ENCODE results near the gene TSTD2. TPM values are rescaled to one million over a fixed set of nuclear protein-coding genes. Genes with fewer than 3 reads are reported as not detected.
A peak's percentile ranks its signal among the peaks of the same experiment; 100 is the strongest.
"Not testable (repeated sequence)": the region's sequence is repeated elsewhere in the genome, so short reads cannot be mapped to it uniquely, and the experiment has no call there.

The TSTD2 gene
- total RNA-seq, 1 donor from 2014 or later = 26.1 TPM

DNA sequence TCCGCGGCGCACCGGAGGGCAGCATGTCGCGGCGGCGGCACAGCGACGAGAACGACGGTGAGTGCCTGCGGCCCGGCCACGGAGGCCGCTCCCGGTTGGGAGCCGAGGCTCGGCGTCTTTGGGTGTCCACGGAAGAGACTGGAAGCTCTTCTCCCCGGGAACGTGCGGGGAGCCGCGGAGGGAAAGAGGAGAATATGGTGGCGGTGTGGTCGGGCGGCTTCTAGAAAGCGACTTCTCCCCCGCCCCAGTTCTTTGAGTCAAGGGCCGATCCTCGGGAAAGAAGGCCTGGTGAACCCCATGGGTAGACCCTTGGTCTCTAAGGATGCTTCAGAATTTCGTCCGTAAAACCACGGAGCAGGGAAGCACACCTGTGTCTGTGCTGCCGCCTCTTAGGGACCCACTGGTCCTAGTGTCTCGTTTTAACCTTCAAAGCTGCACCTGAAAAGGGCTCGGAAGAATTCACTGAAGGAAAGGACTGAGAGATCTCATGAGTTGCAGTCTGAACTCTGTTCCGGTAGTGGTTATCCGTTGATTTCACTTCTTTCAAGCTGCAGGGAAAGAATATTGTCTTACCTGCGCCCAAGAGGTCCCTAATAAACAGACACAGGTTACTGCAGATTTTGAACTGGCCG is 807 bp upstream of the TSTD2 start:
- ATAC-seq (ENCODE audit: poor library complexity) = peak; percentile 1
- DNase-seq = no peak
- intact Hi-C loops (cut with DNase I) = no loop called here

DNA sequence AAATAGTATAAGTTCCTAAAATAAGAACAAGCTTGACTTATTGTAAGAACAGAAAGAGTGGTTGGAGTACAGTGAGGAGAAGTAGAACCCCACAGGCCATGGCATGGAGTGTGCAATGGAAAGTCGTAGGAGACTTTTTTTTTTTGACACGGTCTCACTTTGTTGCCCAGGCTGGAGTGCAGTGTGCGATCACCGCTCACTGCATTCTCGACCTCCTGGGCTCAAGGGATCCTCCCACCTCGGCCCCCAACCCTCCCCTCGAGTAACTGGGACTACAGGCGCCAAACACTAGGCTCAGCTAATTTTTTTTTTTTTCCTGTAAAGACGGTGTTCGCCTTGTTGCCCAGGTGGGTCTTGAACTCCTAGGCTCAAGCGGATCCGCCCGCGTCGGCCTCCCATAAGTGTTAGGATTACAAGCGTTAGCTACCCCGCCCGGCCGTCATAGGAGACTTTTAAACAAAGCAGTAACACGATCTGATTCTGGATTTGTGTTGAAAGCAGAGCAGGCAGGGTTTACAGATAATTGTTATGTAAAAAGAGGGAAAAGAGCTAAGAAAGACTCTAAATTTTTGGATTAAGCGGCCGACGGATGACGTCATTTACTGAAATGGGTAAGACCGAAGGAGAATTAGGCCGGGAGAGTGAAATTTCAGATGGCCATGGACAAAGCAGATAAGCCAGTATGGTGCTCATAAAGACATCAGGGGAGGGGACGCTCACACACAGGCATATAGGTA is 752 bp downstream of the TSTD2 start:
- peak; percentile 21 for ATAC-seq (ENCODE audit: poor library complexity)
- peak; percentile 75 for DNase-seq
- intact Hi-C loops (cut with DNase I) = no loop called here

DNA sequence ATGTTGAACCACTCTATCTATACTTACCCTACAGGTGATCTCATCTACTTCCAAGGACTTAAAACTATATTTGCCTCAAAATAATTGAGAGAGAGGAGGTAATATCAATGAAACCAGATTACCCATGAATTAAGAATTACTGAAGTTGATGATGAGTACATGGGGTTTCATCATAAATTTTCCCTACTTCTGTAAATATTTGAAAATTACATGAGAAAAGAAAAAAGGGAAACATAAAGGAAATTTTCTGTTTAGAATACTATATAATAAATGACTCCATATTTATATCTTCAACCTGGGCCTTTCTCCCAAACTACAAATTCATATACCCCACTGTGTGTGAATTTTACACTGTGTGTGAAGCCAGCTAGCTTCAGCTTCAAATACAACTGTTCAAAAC is 2.6 kb downstream of the TSTD2 start:
- ATAC-seq (ENCODE audit: poor library complexity) (no peak), DNase-seq (no peak)
- intact Hi-C loops (cut with DNase I) = no loop called here

DNA sequence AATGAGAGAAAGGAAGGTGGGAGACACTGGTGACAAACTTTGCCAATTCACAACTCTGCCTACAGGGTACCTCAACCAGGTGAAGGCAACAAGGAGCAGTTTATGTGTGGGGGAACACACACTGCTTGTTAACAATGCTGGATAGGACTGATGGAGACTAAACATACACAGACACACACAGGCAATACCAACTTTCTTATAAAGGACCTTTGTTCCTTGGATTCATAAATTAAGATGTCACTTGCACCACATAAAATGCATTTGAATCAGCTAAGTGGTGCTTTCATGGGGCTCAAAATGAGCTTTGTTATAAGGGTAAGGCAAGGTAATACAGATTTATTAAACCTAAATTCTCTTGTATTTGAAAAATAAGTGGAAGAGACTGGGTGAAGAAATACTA is 4.0 kb downstream of the TSTD2 start:
- ATAC-seq (ENCODE audit: poor library complexity) (no peak), DNase-seq (no peak)
- intact Hi-C loops (cut with DNase I) = no loop called here

DNA sequence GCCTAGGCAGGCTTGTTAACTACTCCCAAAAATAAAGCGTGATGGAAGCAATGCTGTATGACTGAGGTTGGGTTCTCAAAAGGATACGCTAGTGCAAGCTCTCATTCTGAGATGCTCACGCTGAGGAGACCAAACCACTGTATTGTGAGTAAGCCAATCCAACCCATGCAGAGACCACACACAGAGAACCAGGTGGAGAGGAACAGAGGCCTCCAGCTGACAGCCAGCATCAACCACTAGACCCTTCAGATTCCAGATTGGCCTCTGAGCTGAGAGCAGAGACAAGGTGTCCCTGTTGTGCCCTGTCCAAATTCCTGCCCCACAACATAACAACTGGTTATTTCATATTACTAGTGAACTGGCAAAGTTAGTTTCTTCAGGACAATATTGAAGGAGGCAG is 4.5 kb downstream of the TSTD2 start:
- ATAC-seq (ENCODE audit: poor library complexity) (no peak), DNase-seq (no peak)
- intact Hi-C loops (cut with DNase I) = no loop called here

DNA sequence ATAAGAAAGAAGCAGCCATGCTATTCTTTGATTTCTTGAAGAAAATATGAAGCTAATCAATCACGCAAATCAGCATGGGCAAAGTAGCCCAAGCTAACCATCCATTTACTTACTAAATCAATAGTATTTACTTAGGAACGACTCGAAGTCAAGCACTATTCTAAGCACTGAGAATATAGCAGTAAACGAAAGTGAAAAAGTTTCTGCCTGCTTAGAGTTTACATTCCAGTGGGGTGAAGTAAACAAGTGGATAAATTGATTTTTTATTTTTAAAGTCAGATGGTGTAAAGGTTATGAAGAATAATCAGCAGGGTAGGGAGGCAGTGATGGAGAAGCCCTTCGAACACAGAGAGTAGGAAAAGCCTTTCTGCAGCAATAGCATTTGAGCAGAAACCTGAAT is 5.5 kb downstream of the TSTD2 start:
- DNase-seq (no peak), ATAC-seq (ENCODE audit: poor library complexity) (no peak)
- intact Hi-C loops (cut with DNase I) = no loop called here

DNA sequence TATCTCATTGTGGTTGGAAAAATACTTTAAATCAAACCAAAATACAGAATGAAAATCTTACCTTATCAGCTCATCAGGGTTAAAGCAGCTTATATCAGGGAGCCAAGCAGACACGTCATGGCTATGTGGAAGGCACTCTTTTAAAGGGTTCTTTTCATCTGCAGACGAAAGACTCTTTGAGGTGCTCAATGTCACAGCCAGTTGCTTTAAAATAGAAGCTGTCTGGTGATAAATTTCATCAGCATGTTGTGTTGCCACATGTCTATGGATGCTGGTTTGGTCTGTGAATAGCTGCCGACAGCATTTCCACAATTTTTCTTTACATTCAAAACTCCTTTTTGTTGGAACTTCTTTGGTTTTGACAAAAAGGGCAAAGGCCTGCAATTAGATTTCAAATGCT is 7.5 kb downstream of the TSTD2 start:
- intact Hi-C loops (cut with DNase I) = no loop called here
- ATAC-seq (ENCODE audit: poor library complexity) (peak; percentile 83), DNase-seq (no peak)

DNA sequence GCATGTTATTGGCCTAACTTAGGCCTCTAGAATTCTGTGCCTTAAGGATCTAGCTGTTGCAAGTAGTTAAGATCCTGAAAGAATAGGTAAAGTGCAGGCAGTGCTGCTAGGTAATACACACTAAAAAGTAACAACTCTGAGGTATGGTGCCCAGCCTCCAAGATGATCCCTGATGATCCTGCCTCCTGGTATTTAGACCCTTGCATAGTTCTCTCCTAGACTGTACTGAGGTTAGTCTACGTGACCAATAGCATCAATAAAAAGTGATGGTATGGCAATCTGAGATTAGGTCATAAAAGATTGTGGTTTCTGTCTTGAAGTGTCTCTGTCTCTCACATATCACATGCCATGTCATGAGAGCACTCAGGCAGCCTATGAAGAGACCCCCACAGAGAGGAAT is 9.2 kb downstream of the TSTD2 start:
- DNase-seq = no peak
- no peak for ATAC-seq (ENCODE audit: poor library complexity)
- intact Hi-C loops (cut with DNase I) = no loop called here

DNA sequence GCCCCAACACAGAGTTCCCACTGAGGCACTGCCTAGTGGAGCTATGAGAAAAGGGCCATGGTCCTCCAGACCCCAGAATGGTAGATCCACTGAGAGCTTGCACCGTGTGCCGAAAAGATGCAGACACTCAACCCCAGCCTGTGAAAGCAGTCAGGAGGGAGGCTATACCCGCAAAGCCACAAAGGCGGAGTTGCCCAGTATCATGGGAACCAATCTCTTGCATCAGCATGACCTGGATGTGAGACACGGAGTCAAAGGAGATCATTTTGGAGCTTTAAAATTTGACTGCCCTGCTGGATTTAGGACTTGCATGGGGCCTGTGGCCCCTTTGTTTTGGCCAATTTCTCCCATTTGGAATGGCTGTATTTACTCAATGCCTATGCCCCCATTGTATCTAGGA is 10.7 kb downstream of the TSTD2 start:
- DNase-seq; ATAC-seq (ENCODE audit: poor library complexity); intact Hi-C loops (cut with DNase I): not testable (repeated sequence)

DNA sequence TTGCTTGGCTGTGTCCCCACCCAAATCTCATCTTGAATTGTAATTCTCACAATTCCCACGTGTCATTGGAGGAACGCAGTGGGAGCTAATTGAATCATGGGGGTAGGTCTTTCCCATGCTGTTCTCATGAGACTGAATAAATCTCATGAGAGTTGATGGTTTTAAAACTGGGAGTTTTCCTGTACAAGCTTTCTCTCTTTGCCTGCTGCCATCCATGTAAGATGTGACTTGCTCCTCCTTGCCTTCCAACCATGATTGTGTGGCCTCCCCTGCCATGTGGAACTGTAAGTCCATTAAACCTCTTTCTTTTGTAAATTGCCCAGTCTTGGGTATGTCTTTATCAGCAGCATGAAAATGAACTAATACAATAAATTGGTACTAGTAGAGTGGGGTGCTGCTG is 13.1 kb downstream of the TSTD2 start:
- DNase-seq; ATAC-seq (ENCODE audit: poor library complexity); intact Hi-C loops (cut with DNase I): not testable (repeated sequence)

DNA sequence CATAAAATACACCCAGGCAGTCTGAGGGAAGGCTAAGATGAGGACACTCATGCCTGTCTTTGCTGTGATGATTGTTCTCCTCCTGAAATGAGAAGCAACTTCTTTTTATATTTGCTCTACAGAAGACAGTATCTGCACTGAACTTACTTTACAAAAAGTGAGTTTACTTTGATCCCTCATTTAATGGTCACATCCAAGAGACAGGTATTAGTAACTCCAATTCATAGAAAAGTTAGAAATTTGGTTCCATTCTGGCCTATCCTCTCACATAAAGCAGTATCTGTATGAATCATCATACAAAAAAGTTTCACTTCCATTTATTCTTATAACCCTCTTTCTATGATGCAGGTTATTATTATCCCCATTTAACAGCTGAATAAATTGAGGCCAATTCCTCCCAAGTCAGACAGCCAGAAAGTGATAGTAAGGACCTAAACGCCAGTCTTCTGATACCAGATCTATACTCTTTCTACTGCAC is 15.2 kb downstream of the TSTD2 start:
- no peak for ATAC-seq (ENCODE audit: poor library complexity)
- intact Hi-C loops (cut with DNase I) = loop anchor here (5.0 kb wide), 1 partner anchor 151 kb away; no protein-coding TSS in a partner anchor
- DNase-seq = no peak

DNA sequence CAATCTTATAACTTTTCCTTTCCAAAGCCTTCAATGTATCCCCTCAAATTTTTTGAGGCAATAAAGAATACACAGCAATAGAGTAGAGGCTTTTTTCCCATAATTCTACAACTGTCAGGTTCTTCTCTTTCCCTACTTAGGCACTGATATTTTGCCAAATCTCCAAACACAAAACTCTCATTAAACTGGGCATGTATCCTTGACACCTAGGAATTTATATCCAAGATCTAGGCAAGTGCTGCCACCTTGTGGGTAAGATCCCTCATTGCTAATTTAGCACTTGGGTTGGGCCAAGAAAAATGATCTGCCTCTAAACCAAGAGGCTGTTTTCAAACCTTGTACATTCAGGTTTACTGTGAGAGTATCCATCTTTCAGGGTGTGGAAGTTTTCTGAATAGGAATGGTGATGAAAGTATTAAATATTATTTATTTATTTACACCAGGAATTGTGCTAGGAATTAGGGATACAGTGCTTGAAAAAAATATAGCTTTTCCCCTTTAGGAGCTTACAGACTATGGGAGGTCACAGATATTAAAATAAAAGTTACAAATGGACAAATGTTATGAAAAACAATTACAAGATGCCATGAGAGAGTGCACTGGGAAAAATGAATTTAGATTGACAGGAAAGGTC is 17.6 kb downstream of the TSTD2 start:
- intact Hi-C loops (cut with DNase I) = loop anchor here (5.0 kb wide), 1 partner anchor 148 kb away; no protein-coding TSS in a partner anchor
- ATAC-seq (ENCODE audit: poor library complexity) = peak; percentile 84
- no peak for DNase-seq

DNA sequence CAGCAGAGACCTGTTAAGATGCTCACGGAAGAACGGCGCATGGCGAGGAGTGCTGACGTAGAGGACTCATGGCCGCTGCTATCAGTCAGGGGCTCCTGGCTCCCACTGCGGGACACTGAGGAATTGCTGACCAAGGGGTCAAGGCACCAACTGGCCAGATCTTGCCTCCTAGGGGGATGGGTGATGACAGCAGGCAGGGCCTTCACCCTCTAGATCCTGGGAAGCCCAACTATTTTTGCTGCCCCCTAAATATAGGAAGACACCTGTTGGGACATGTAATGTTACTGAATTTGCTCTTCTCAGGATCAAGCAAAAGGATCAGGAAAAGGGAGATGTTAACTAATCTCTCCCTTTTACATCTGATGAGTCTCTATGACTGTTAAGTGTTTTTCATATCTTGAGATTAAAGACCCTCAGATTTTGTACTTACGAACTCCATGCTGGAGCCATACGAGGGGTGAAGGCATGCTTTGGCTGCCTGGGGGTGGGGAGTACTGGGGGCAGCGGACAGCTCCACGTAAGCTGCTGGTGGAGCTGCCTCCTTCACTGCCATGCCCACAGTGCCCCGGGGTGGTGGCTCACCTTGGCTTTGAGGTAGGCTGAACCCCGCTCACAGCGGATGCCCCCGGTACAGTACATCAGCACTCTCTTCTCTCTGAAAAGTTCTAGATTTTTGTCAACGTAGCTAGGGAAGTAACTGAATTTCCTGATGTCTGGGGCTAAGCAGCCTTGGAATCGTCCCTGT is 28.1 kb downstream of the TSTD2 start:
- DNase-seq = no peak
- intact Hi-C loops (cut with DNase I) = no loop called here
- ATAC-seq (ENCODE audit: poor library complexity) = no peak

DNA sequence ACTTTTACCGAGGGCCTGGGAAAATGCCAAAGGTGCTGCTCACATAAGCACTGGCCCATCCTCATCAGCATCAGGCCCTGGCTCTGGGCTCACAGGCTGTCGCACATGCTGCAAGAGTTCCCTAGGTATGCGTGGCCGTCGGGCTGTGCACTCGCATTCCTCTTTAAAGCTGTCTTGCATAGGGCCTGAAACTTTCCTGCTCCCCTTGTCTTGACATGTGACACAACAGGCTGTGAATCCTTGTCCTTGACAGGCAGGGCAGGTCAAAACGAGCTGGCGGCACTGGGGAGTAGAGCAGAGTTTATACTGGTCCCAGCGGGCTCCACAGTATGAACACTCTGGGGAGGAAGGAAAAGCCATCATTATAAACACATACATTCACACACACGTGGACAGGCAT is 30.7 kb downstream of the TSTD2 start:
- intact Hi-C loops (cut with DNase I) = no loop called here
- ATAC-seq (ENCODE audit: poor library complexity) (peak; percentile 47), DNase-seq (peak; percentile 47)

DNA sequence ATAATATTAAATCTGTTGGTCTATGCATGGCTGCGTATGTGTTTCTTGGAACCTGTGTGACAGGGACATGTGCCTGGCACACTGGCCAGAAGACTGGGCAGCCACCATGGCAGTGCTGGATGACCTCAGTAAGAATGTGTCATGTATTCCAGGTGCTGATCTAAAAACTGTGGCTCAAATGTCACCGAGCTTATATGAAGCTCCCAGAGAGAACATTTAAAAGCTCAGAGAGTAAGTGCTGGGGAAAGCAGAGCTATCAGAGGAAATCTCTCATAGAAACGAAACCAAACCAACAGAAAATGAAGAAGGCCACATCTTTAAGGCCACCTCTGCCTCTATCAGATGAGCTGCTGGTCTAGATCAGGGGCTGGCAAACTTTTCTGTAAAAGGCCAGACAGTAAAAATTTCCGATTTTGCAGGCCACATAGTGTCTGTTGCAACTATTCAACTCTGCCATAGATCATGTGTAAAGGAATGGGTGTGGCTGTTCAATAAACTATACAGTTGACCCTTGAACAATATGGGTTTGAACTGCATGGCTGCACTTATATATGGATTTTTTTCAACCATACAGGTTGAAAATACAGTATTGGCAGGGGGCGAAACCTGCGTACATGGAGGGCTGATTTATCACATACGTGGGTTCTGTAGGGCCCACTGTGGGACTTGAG is 31.8 kb downstream of the TSTD2 start:
- no peak for DNase-seq
- intact Hi-C loops (cut with DNase I) = no loop called here
- ATAC-seq (ENCODE audit: poor library complexity) = peak; percentile 32

DNA sequence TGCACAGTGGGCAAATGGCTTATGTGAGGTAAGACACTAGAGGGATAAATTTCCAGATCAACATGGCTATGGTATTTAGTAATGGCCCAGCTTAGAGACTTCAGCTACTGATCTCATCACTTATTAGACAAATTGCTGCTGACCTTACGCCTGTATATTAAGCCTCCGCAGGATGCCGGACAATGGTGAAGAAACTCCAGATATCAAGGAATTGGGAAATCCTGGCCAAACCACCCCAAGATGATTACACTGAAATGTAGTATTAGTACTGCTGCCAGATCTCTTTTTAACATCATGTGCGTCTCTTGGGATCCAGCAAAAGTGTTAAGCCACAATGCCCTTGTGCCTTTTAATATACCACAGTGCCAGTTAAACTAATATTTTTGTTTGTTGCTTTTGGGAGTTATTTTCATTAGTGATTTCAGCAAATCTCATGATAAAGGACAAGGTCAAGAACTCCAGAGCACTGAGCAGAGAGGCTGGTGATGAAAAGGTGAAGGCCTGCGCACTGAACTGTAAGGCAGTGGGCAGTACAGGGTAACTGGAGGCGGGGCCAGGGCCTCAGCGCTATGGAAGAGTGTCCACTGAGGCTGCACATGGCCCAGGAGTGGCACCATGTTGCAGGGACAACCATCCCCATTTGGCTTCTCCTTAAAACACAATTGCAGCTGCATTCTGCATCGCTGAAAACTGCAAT is 32.5 kb downstream of the TSTD2 start:
- ATAC-seq (ENCODE audit: poor library complexity) = no peak
- no peak for DNase-seq
- intact Hi-C loops (cut with DNase I) = no loop called here

DNA sequence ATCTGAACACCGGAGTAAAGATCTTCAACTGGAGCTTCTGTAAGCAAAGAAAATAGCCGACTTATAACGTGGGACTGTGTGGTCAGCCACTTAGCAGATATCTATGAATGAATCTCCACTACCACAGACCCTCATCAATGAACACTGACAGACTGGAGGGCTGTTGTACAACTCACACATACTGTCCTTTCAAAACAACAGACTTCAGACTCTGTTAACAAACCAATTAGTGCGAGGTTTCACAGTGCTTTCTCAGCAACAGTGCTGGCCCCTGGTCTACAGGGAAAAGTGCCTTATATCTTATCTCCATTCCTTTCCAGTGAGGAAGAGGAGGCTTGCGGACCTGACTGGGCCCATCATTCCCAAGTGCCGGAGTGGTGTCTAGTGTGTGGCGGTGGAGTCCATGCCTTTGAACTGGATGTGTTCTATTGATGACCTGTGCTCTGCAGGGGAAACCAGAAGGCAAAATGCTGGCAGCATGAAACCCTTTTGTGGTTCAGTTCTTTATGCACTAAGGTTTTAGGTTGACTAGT is 33.8 kb downstream of the TSTD2 start:
- intact Hi-C loops (cut with DNase I) = loop anchor here (5.0 to 10.0 kb wide), 2 partner anchors 37 to 95 kb away; partner anchors contain the start of gene TMOD1
- DNase-seq (no peak), ATAC-seq (ENCODE audit: poor library complexity) (no peak)

Data from Right ventricle myocardium superior (tissue), 1 donor.